ENCODE results near the gene TRIM40.

- no peak for TF ChIP-seq CTCF (IDR thresholded peaks at IDR 0.05; ENCODE audit: insufficient read depth, low read depth, low read length)
- no peak for TF ChIP-seq EZH2 (IDR thresholded peaks at IDR 0.05; ENCODE audit: insufficient read depth, low read length)
These were observed 19.0 kb downstream of the TRIM40 start for GRCh38 chr6:30154709-30155519.

Data from astrocyte (in vitro differentiated cells and primary cell).